Uterus (tissue), 4 donors: ENCODE results near the gene MEAK7. TPM values are rescaled to one million over a fixed set of nuclear protein-coding genes. Genes with fewer than 3 reads are reported as not detected.
A peak's percentile ranks its signal among the peaks of the same experiment; 100 is the strongest.

Experiments used
- DNase-seq, 2 donors: peaks; one replicate each; pipeline ENCODE4 v3.0.0-alpha.2; 2019 to 2020
- H3K27ac ChIP-seq, 2 donors: fragments of 200-600 bp; sonication (generic); 1 replicate in 1 of 2; 2 replicates in 1 of 2; pipeline ENCODE4 v1.5.1; 2016 to 2018
- H3K27me3 ChIP-seq, 2 donors: fragments of 200-600 bp; sonication (generic); one replicate each; pipeline ENCODE4 v1.5.1; 2018 to 2019; ENCODE audit warnings: control low read depth in 1 of 2
- H3K36me3 ChIP-seq, 2 donors: fragments of 200-600 bp; sonication (generic); one replicate each; pipeline ENCODE4 v1.5.1; 2019; ENCODE audit warnings: control low read depth in 1 of 2
- H3K4me1 ChIP-seq, 2 donors: fragments of 200-600 bp; sonication (generic); one replicate each; pipeline ENCODE4 v1.5.1; 2018 to 2019; ENCODE audit warnings: control low read depth in 1 of 2
- H3K4me3 ChIP-seq, 2 donors: fragments of 200-600 bp; sonication (generic); 1 replicate in 1 of 2; 2 replicates in 1 of 2; pipeline ENCODE4 v1.5.1; 2018 to 2019; ENCODE audit warnings: mild to moderate bottlenecking in 1 of 2
- H3K9me3 ChIP-seq, 2 donors: fragments of 200-600 bp; sonication (generic); one replicate each; pipeline ENCODE4 v1.5.1; 2019; ENCODE audit warnings: control low read depth in 1 of 2
- CTCF ChIP-seq, 4 experiments: fragments of 200-600 bp in 2 of 4; fragments of 450-650 bp in 2 of 4; sonication (generic) in 2 of 4; IDR thresholded peaks; one replicate each; pipeline ENCODE4 v1.5.1; 2016 to 2019; ENCODE audit warnings: antibody characterized with exemption in 4 of 4, mild to moderate bottlenecking in 2 of 4, moderate library complexity in 1 of 4
- POLR2A ChIP-seq, 2 donors: fragments of 450-650 bp; IDR thresholded peaks; one replicate each; pipeline ENCODE4 v1.6.1; 2016; ENCODE audit warnings: antibody characterized with exemption in 2 of 2, mild to moderate bottlenecking in 1 of 2, moderate library complexity in 1 of 2
- intact Hi-C: fragments of 100-400 bp; cut with DNase I; formaldehyde crosslinking; loops from one replicate; pipeline ENCODE4 v1.15.1; 2023; ENCODE audit warnings: low total_unique reads
- total RNA-seq, 4 donors: library from RNA; depleted of rRNA in 3 of 4; stranded (reverse); fragments of >200 nt in 3 of 4; gene quantifications; one replicate each; pipeline versions ENCODE4 v1.1.0 to v1.2.4, GENCODE V29; 2014 to 2023
- donor health status: DM: yes; HTN: yes; CAD: no.

Gene MEAK7
- total RNA-seq, 4 donors from 2014 or later, result 11.3 to 26.8 (median 21.4) TPM

- H3K27me3 ChIP-seq, result no peaks in the 10 kb centered on the region
- no peak for DNase-seq
- no peak overlapping the region for H3K4me3 ChIP-seq
- TF ChIP-seq CTCF (IDR thresholded peaks at IDR 0.05) (no peak), POLR2A (IDR thresholded peaks at IDR 0.05) (no peak)
- intact Hi-C loops, result no loop called here
- no peak overlapping the region for H3K27ac ChIP-seq
- no peaks in the 10 kb centered on the region for H3K9me3 ChIP-seq
- peaks cover 8 to 10% of the 10 kb centered on the region in 2 donors for H3K4me1 ChIP-seq
- no peaks in the 10 kb centered on the region for H3K36me3 ChIP-seq
Observed at GRCh38 chr16:84534815-84535214, 30.4 kb upstream of the MEAK7 start.

GRCh38 chr16:84532855-84533486 is 28.5 kb upstream of the MEAK7 start:
- DNase-seq, result no peak
- Histone ChIP-seq H3K27me3 (no peaks in the 10 kb centered on the region), H3K36me3 (no peaks in the 10 kb centered on the region), H3K27ac (peak overlapping the region; percentile 61 to 73), H3K9me3 (no peaks in the 10 kb centered on the region), H3K4me3 (no peak overlapping the region), H3K4me1 (peaks cover 8 to 13% of the 10 kb centered on the region in 2 donors)
- intact Hi-C loops, result no loop called here
- TF ChIP-seq POLR2A (IDR thresholded peaks at IDR 0.05), result no peak
- TF ChIP-seq CTCF (IDR thresholded peaks at IDR 0.05), result no peak

GRCh38 chr16:84532291-84532724 is 27.8 kb upstream of the MEAK7 start:
- intact Hi-C loops, result no loop called here
- H3K27ac ChIP-seq, result peak overlapping the region; percentile 61 to 73
- no peak for TF ChIP-seq CTCF (IDR thresholded peaks at IDR 0.05)
- TF ChIP-seq POLR2A (IDR thresholded peaks at IDR 0.05), result no peak
- no peaks in the 10 kb centered on the region for H3K27me3 ChIP-seq
- no peaks in the 10 kb centered on the region for H3K36me3 ChIP-seq
- H3K4me3 ChIP-seq, result no peak overlapping the region
- no peaks in the 10 kb centered on the region for H3K9me3 ChIP-seq
- DNase-seq, result peak; percentile 61 to 74
- peaks cover 8 to 16% of the 10 kb centered on the region in 2 donors for H3K4me1 ChIP-seq

- no peaks in the 10 kb centered on the region for H3K27me3 ChIP-seq
- H3K27ac ChIP-seq, result peak overlapping the region; percentile 61 to 73
- H3K4me3 ChIP-seq, result no peak overlapping the region
- no peaks in the 10 kb centered on the region for H3K36me3 ChIP-seq
- intact Hi-C loops, result no loop called here
- no peaks in the 10 kb centered on the region for H3K9me3 ChIP-seq
- TF ChIP-seq CTCF (IDR thresholded peaks at IDR 0.05) (no peak), POLR2A (IDR thresholded peaks at IDR 0.05) (no peak)
- peaks cover 8 to 16% of the 10 kb centered on the region in 2 donors for H3K4me1 ChIP-seq
- no peak for DNase-seq
Observed at GRCh38 chr16:84531671-84532111, 27.2 kb upstream of the MEAK7 start.

GRCh38 chr16:84530590-84530989 is 26.1 kb upstream of the MEAK7 start:
- no peaks in the 10 kb centered on the region for H3K36me3 ChIP-seq
- no peaks in the 10 kb centered on the region for H3K27me3 ChIP-seq
- peaks cover 8 to 16% of the 10 kb centered on the region in 2 donors for H3K4me1 ChIP-seq
- H3K9me3 ChIP-seq, result no peaks in the 10 kb centered on the region
- TF ChIP-seq POLR2A (IDR thresholded peaks at IDR 0.05) (no peak), CTCF (IDR thresholded peaks at IDR 0.05) (no peak)
- no peak for DNase-seq
- intact Hi-C loops, result no loop called here
- H3K27ac ChIP-seq, result no peak overlapping the region
- no peak overlapping the region for H3K4me3 ChIP-seq
